Stimulated activated CD8-positive, alpha-beta memory T cell treated with anti-CD3 and anti-CD28 coated beads, Interleukin-12 subunit alpha, Interleukin-12 subunit beta, amount 100 ng/mL, for 24 hours (primary cell): ENCODE measurements around the gene EDA2R.

ENCODE experiments used
- DNase-seq: peaks from one replicate; pipeline ENCODE4 v3.0.0-alpha.2; 2020; ENCODE audit errors: extremely low read depth

Gene EDA2R, protein sequence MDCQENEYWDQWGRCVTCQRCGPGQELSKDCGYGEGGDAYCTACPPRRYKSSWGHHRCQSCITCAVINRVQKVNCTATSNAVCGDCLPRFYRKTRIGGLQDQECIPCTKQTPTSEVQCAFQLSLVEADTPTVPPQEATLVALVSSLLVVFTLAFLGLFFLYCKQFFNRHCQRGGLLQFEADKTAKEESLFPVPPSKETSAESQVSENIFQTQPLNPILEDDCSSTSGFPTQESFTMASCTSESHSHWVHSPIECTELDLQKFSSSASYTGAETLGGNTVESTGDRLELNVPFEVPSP

DNA sequence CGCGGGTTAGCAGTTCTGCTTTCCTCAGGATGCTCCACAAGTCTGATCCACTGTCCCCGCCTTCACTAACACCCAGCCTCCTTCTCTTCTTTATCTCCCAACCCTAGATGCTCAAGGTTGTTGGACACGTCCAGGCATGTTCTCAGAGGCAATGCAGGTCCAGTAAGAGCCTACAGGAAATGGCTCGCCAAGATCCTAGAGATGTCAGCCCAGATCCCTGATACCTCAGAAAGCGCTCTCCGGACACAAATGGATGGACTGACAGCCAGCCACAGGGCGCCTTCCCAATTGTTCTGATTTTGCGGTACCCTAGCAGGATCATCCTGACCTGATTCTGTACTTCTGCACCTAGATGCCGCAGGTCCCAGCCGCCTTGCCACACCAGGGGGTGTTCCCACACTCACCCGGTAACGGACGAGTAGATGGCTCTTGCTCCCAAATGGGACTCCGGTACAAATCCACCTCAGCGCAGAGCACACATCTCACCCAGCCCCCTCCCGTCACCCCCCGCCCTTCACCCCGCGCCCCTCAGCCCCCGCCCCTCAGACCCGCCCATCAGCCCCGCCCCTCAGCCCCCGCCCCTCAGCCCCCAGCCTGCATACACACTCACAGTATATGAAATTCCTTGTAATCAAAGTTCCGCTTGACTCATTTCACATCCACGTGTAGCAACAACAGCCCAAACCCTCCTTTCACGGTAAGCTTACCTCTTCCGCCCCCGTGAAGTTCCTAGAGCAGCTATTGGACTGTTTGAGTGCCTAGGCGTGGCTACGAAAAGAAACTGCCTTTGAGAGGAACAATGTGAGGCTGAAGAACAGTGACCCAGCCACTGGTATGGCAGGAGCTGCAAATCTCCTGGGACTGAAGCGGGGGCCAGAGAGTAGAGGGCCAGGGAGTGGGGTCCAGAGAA, at the start of gene EDA2R:
Gene EDA2R (minus strand): TSS at position 488 of the 910 bp plus-strand sequence. CDS start 23,058 bp downstream, outside the sequence.
- DNase-seq: no peak

DNA sequence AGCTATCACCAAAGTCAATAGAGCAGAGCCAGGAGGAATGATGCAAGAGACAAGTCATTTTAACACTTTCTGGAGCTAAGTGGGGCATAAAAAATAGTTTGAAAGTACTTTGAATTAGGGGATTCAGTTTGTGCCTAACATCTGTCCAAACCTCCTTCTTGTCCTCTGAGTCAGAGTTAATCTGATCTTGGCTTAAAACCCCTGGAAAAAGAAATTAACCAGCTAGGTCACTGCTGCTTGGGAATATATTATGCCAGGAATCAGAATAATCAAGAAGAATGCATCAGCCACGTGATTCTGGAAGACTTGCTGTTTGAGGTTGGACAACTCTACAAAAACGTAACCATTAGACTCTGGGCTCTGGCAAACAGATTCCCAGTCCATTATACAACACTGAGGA, 45.3 kb upstream of the EDA2R start:
- no peak for DNase-seq

GRCh38 chrX:66680451-66680850, 41.6 kb upstream of the EDA2R start:
- no peak for DNase-seq

DNA sequence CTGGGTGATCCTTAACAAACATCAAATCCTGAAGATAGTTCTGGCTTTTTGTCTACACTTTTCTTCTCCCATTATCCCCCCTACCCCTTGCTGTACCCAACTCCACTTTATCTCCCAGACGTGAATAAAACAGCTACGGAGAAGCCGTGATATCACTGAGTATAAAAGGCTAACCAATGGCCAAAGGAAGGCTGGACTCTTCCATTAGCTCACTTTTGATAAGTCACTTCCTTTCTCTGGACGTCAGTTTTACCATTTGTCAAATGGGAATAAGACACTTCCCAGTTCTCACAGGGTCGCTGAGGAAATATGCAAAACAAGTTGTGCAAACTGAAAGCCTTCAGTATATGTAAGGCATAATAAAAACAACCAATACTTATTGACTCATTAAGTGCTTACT, 38.6 kb upstream of the EDA2R start:
- DNase-seq: no peak

DNA sequence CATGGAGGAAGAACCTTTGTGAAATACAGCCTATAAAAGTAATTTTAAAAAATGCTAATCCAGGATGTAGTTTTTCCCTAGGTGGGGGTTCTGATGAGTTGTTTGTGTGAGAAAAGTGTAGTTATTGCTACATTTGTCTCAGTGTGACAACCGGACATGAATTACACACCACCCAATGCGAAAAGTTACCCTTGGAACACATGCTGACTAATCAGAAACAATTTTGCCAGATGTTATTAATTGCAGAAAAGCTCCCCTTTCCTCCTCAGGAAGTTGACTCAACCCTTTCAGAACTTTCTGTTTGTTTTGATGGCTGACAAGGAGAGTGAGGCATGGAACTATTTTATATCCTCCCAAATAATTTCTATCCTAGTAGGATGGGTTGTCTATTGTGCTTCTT, 38.1 kb upstream of the EDA2R start:
- no peak for DNase-seq

GRCh38 chrX:66676413-66676812, 37.5 kb upstream of the EDA2R start:
- no peak for DNase-seq

- no peak for DNase-seq
Measured at GRCh38 chrX:66675541-66675940, 36.7 kb upstream of the EDA2R start.

DNA sequence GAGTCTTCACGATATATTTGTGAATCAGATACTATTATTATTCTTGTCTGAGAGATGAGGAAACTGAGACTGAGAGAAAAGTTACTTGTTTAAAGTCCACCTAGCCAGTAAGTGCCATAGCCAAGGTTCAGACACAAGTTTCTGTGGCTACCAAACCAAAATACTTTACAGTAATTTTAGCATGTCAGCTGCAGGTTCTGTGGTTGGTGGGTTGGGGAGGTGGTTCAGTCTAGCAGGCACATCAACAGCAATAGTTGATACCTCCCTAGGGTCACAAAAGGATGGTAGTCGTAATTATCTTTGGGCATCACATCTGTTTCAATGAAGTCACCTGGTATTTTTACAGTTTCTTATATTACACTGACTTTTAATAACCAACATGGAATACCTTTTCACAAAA, 35.6 kb upstream of the EDA2R start:
- no peak for DNase-seq

- DNase-seq: no peak
Measured at GRCh38 chrX:66672106-66672505, 33.2 kb upstream of the EDA2R start.

DNA sequence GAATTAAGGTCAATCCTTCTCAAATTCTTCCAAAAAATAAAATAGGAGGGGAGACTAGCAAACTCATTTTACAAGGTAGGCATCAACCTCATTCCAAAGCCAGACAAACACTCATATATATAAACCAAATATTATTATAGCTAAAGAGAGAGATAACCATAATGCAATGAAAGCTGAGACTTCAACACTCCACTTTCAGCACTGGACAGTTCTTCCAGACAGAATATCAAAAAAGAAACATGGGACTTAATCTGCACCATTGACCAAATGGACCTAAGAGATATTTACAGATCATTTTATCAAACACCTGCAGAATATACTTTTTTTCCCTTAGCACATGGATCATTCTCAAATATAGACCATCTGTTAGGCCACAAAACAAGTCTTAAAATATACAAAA, 15.5 kb upstream of the EDA2R start:
- DNase-seq: no peak

GRCh38 chrX:66635360-66635759, 3.5 kb downstream of the EDA2R start:
- no peak for DNase-seq

DNA sequence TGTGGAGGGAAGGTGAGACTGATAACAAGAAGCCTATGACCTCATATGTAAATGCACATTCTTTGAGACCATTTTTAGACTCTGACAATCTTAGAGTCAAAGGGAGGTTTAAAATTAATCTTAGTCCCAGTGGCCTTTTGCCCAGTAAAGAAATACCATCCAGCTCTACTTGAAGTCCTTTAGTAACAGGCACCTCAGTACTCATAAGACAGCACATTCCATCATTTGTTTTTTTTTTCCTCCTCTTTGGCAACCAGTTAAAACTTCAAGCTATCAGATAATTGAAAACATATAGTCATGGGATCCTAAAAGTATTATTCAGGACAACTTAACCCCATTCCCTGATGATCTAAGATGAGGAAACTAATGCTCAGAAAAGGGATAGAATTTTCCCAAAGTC, 4.6 kb downstream of the EDA2R start:
- DNase-seq: no peak

- DNase-seq: no peak
Measured at GRCh38 chrX:66633541-66633940, 5.3 kb downstream of the EDA2R start.

GRCh38 chrX:66632981-66633380, 5.9 kb downstream of the EDA2R start:
- DNase-seq: no peak

DNA sequence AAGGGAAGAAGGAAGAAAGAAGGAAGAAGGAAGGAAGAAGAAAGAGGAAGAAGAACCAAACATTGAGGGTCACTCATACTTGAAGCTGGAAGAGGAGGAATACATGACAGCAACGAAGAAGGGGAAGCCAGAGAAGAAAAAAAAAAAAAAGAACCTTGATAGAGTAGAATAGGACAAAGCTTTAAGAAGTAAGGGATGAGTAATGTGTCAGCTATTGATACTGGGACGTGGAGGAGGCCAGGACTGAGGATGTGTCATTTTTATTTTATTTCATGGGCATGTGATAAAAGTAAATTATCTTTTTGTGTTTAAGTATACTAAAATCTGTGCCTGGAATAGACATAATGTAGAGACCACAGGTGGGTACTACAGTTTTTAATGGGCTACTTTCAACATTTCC, 6.4 kb downstream of the EDA2R start:
- DNase-seq: no peak

GRCh38 chrX:66625525-66625924, 13.4 kb downstream of the EDA2R start:
- DNase-seq: no peak

- DNase-seq: no peak
Measured at GRCh38 chrX:66622209-66622608, 16.7 kb downstream of the EDA2R start.

- DNase-seq: no peak
Measured at GRCh38 chrX:66616944-66617343, 21.9 kb downstream of the EDA2R start.

- DNase-seq: no peak
Measured at GRCh38 chrX:66602381-66602938, 36.4 kb downstream of the EDA2R start.

DNA sequence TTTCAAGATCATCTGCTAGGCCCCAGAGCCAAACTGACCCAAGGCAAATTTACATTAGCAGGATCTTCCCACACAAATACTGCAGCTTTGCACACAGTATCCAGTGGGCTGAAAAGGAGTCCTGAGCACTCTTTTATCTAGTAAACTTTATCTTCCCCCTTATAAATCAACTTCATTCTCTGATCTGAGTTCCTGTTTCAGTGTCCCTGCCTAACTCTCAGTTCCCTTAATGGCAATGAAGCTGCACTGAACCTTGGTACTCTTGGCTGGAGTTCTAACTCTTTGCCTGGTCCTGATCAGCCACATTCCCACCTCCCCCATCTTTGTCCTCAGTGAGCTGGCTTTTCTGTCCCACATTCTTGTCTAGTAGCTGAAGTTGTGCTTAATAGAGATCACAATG, 37.4 kb downstream of the EDA2R start:
- DNase-seq: no peak

DNA sequence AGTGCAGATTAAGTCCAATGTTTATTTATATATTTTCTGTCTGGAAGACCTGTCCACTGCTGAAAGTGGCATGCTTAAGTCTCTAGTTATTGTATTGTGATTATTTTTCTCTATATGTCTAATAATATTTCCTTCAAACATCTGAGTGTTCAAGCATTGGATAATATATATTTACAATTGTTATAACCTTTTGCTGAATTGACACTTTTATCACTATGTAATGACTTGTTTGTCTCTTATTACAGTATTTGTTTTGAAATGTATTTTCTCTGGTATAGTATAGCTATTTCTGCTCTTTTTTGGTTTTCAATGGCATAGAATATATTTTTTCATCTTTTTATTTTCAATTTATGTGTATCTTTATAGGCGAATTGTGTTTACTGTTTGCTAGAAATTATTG, 59.7 kb downstream of the EDA2R start:
- no peak for DNase-seq

GRCh38 chrX:66553973-66554372, 84.9 kb downstream of the EDA2R start:
- DNase-seq: no peak

DNA sequence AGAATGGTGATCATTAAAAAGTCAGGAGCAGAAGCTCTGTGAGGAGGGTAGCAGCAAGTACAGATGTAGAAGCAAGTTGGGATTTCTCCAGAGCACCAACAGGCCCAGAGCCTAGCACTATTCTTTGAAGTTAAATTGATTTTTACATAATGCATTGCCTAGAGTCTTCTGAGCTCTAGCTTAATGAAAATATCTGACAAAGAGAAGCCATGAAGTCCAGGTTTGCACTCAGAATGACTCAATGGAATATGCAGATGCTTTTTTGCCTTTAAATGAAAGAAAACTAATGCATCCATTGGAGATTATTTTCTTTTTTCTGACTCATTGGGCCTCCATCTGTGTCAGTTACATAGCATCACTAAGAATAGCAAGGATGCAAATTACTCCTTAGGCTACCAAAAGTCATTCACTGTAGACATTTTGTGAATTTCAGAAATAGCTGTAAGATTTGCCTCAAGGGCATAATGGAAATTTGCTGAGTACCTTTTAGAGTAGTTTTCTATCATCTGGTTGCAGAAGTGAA, 91.0 kb downstream of the EDA2R start:
- no peak for DNase-seq
